Psoas muscle (tissue), 8 donors: Measurements from ENCODE around the gene MMP23B. TPM values are rescaled to one million over a fixed set of nuclear protein-coding genes. Genes with fewer than 3 reads are reported as not detected.

Experiments
- ATAC-seq, 4 donors: fragments of 200-7000 bp; cut with Tn5 transposase; one replicate each; pipeline ENCODE4 v1.9.1; 2020; ENCODE audit warnings: moderate library complexity in 3 of 4, mild to moderate bottlenecking in 2 of 4
- DNase-seq, 2 donors: peaks; one replicate each; pipeline ENCODE4 v3.0.0-alpha.2; 2020
- H3K27ac ChIP-seq: fragments of 200-600 bp; one replicate; pipeline ENCODE4 v1.8.0; 2022
- H3K27me3 ChIP-seq, 3 donors: fragments of 200-600 bp in 1 of 3; one replicate each; pipeline versions ENCODE4 v1.6.1 to v1.8.0; 2013 to 2022; ENCODE audit warnings: low read length in 2 of 3, mild to moderate bottlenecking in 2 of 3, moderate library complexity in 1 of 3; ENCODE audit not compliant: insufficient read depth in 3 of 3
- H3K36me3 ChIP-seq, 2 donors: fragments of 200-600 bp in 1 of 2; one replicate each; pipeline versions ENCODE4 v1.6.1 to v1.8.0; 2013 to 2022; ENCODE audit warnings: low read depth in 1 of 2, mild to moderate bottlenecking in 1 of 2, moderate library complexity in 1 of 2; ENCODE audit not compliant: insufficient read depth in 1 of 2
- H3K4me1 ChIP-seq: fragments of 200-600 bp; one replicate; pipeline ENCODE4 v1.8.0; 2022
- H3K4me3 ChIP-seq: fragments of 200-600 bp; one replicate; pipeline ENCODE4 v1.8.0; 2022; ENCODE audit warnings: mild to moderate bottlenecking
- H3K9me3 ChIP-seq: fragments of 200-600 bp; one replicate; pipeline ENCODE4 v1.8.0; 2022
- CTCF ChIP-seq: fragments of 200-600 bp; IDR thresholded peaks from one replicate; pipeline ENCODE4 v1.8.0; 2022; ENCODE audit warnings: antibody characterized with exemption
- whole genome bisulfite sequencing, 3 donors: extraction: QIAGEN DNeasy Blood & Tissue Kit; methylation state at CpG; one replicate each; pipeline versions ENCODE4 v1.1.6 to v1.1.7; 2013; 5-methylcytosine and 5-hydroxymethylcytosine counted together
- intact Hi-C, 2 donors: fragments of 100-400 bp; cut with DNase I; formaldehyde crosslinking; loops; one replicate each; pipeline versions ENCODE4 v1.11.0 to v1.14.2; 2022
- polyA plus RNA-seq, 3 donors: library from polyadenylated mRNA; stranded (reverse); fragments of 200-250 nt; gene quantifications; one replicate each; pipeline ENCODE4 v1.2.3, GENCODE V29; 2013
- total RNA-seq, 4 donors: library from RNA; stranded (reverse); fragmentation: NEBNext Ultra II Directional in 2 of 4; extraction: Animal tissue kit (Norgen Biotek cat#: 25700) in 2 of 4; gene quantifications; one replicate each; pipeline versions ENCODE4 v1.2.1 to v1.2.4, GENCODE V29; 2021 to 2023
- donor health status: healthy with polysubstance abuse.
- donor health status: DM: no; HTN: no; CAD: no; lungs with moderate emphysema.
- donor health status: Bipolar disorder and iron deficiency.
- donor health status: healthy.
- donor health status: DM: yes; HTN: yes; CAD: no.
- donor health status: DM: no; HTN: no; CAD: no.
- donor health status: DM: no; HTN: no; CAD: no.
- donor health status: DM: yes; HTN: yes; CAD: no.

MMP23B gene
- total and polyA plus RNA-seq, 7 donors, result 0.25 to 1.8 (median 0.32) TPM; not detected in 2

- Histone ChIP-seq H3K27ac (peak overlapping the region; percentile 85), H3K4me1 (peaks cover 64% of the 10 kb centered on the region), H3K36me3 (peaks cover 0 to 34% of the 10 kb centered on the region in 2 donors), H3K4me3 (peak overlapping the region; percentile 15), H3K27me3 (no peaks in the 10 kb centered on the region), H3K9me3 (no peaks in the 10 kb centered on the region)
- intact Hi-C loops, result no loop called here
- peak; percentile 18 to 57 for DNase-seq
- WGBS, 3 donors, result 32 to 51% (median 48%) methylated on average over 11 to 16 of the region's 16 CpGs
- no peak for TF ChIP-seq CTCF
- peak in 2 of 4 donors; percentile 12 to 20 for ATAC-seq
These were observed 11.4 kb upstream of the MMP23B start for GRCh38 chr1:1620433-1621139.

- Histone ChIP-seq H3K27ac (peak overlapping the region; percentile 85), H3K4me1 (peaks cover 64% of the 10 kb centered on the region)
- WGBS, 3 donors, result 57 to 80% (median 66%) methylated on average over 30 to 31 of the region's 31 CpGs
These were observed 10.6 kb upstream of the MMP23B start for GRCh38 chr1:1621173-1622009.

GRCh38 chr1:1622010-1622787 is 9.8 kb upstream of the MMP23B start:
- Histone ChIP-seq H3K4me1 (peaks cover 56% of the 10 kb centered on the region), H3K27ac (peak overlapping the region; percentile 85)
- peak; percentile 69 to 94 for DNase-seq

More at GRCh38 chr1:1621173-1622009, 10.6 kb upstream of the MMP23B start:
- no peak for TF ChIP-seq CTCF
- Histone ChIP-seq H3K27me3 (no peaks in the 10 kb centered on the region), H3K36me3 (peaks cover 0 to 35% of the 10 kb centered on the region in 2 donors), H3K9me3 (no peaks in the 10 kb centered on the region), H3K4me3 (peak overlapping the region; percentile 15)
- DNase-seq (peak in 1 of 2 donors; percentile 56), ATAC-seq (peak in 2 of 4 donors; percentile 0 to 3)
- intact Hi-C loops, result no loop called here

GRCh38 chr1:1622788-1623094 is 9.2 kb upstream of the MMP23B start:
- WGBS, 3 donors, result 59 to 78% (median 65%) methylated on average over 17 of the region's 17 CpGs
- no peaks in the 10 kb centered on the region for H3K27me3 ChIP-seq
- DNase-seq (no peak), ATAC-seq (no peak)
- intact Hi-C loops, result no loop called here
- no peak overlapping the region for H3K4me3 ChIP-seq
- H3K4me1 ChIP-seq, result peaks cover 52% of the 10 kb centered on the region
- H3K9me3 ChIP-seq, result no peaks in the 10 kb centered on the region
- TF ChIP-seq CTCF, result no peak
- peak overlapping the region; percentile 85 for H3K27ac ChIP-seq
- H3K36me3 ChIP-seq, result peaks cover 0 to 44% of the 10 kb centered on the region in 2 donors

More at GRCh38 chr1:1622010-1622787, 9.8 kb upstream of the MMP23B start:
- intact Hi-C loops, result no loop called here
- Histone ChIP-seq H3K27me3 (no peaks in the 10 kb centered on the region), H3K9me3 (no peaks in the 10 kb centered on the region), H3K4me3 (no peak overlapping the region), H3K36me3 (peaks cover 0 to 43% of the 10 kb centered on the region in 2 donors)
- TF ChIP-seq CTCF, result no peak
- WGBS, 3 donors, result 30 to 48% (median 39%) methylated on average over 21 of the region's 21 CpGs
- ATAC-seq, result peak; percentile 73 to 88 (median 80)
